NB4 (cell line): ENCODE measurements around the gene SLC35B4.

Experiments used
- DNase-seq: peaks from one replicate; pipeline ENCODE4 v3.0.0; 2010; ENCODE audit warnings: low read depth
- H3K4me3 ChIP-seq: one replicate; pipeline ENCODE4 v1.5.1; 2011; ENCODE audit warnings: mild to moderate bottlenecking, low read depth, low read length, moderate library complexity
- MAX ChIP-seq: IDR thresholded peaks from 2 replicates; pipeline ENCODE4 v1.6.1; 2011; ENCODE audit warnings: low read depth, low read length
- MYC ChIP-seq: IDR thresholded peaks from 2 replicates; pipeline ENCODE4 v1.6.1; 2011; ENCODE audit warnings: low read depth, low read length
- POLR2A ChIP-seq: IDR thresholded peaks from 2 replicates; pipeline ENCODE4 v1.6.1; 2011; ENCODE audit warnings: mild to moderate bottlenecking; ENCODE audit not compliant: insufficient read length; ENCODE audit errors: extremely low read depth
- TF ChIP-seq, protein P1 (sequence below): IDR thresholded peaks from one replicate; pipeline ENCODE4 v1.5.1; 2012; ENCODE audit warnings: low read depth, low read length

SLC35B4 gene

DNA sequence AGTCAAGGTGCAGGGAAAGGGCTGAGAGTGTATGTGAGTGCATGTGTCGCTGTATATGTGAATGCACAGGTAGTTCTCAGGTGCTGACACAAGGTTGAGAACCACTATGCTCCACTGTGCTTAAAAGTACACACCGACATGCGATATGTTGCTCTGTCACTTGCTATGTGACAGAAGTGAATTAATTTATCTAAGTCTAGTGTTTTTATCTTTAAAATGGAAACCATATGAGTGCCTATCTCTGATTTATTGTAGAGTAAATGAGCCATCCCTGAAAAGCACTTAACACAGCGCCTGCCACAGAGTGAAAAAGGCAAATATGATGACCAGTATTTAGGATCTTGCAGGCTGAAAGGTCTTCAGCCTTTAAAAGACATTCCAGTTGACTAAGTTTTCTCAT is 4.9 kb downstream of the SLC35B4 start:
- H3K4me3 ChIP-seq: no peak overlapping the region
- TF ChIP-seq POLR2A (no peak), MAX (no peak), MYC (no peak)
- TF ChIP-seq, protein P1, sequence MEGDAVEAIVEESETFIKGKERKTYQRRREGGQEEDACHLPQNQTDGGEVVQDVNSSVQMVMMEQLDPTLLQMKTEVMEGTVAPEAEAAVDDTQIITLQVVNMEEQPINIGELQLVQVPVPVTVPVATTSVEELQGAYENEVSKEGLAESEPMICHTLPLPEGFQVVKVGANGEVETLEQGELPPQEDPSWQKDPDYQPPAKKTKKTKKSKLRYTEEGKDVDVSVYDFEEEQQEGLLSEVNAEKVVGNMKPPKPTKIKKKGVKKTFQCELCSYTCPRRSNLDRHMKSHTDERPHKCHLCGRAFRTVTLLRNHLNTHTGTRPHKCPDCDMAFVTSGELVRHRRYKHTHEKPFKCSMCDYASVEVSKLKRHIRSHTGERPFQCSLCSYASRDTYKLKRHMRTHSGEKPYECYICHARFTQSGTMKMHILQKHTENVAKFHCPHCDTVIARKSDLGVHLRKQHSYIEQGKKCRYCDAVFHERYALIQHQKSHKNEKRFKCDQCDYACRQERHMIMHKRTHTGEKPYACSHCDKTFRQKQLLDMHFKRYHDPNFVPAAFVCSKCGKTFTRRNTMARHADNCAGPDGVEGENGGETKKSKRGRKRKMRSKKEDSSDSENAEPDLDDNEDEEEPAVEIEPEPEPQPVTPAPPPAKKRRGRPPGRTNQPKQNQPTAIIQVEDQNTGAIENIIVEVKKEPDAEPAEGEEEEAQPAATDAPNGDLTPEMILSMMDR: no peak
- DNase-seq: no peak

DNA sequence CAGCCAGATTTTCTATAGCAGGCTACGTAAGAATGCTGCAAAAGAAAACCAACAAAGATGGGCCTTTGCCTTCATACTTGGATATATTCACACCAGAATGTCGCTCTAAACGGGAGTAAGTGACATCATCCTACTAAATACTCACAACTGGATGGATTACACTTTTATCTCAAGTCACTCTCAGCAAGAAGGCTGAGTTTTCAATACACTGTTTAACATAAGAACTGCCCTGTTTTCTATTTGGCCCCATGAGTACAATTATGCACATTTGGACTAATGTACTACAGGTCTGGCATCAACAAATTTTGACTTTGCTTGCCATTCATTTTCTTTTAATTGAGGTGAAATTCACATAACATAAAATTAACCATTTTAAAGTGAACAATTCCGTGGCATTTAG is 8.2 kb downstream of the SLC35B4 start:
- no peak for DNase-seq
- no peak overlapping the region for H3K4me3 ChIP-seq
- TF ChIP-seq MYC: no peak

DNA sequence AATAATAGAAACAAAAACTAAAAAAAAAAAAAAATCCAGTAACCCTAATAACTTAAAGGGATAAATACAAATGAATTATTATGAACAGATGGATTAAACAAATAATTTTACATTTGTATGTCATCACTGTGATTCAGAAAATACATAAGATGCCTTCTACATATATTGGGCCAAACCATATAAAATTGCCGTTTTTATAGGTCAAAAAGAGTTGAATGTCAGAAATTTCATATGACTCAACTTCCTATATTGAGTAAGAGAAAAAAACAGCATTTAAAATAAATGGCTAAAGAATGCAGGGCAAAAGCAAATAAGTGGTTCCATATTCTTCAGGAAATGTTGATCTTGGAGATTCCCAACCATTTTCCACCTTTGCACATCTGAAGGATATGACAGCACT is 9.4 kb downstream of the SLC35B4 start:
- DNase-seq: no peak
- TF ChIP-seq, protein P1: no peak
- no peak overlapping the region for H3K4me3 ChIP-seq

DNA sequence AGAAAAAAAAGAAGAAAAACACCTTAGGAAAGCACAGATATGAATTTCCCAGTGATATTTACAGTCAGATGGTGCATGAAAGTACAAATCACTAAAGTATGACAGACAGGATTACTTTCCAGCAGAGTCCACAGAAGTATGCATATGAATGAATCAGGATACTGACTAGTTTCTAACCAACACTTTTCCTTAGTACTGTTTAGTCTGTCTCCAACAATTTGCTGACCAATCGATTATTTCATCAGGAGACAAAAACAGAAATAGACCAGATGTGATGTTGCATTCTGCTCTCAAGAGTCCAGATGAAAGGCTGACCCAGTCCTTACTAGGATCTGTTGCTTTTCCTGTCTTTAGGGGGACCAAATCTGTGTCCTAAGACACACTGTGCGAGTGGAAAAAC is 14.6 kb downstream of the SLC35B4 start:
- H3K4me3 ChIP-seq: no peak overlapping the region
- TF ChIP-seq POLR2A (no peak), MYC (no peak), MAX (no peak)
- TF ChIP-seq, protein P1: no peak
- no peak for DNase-seq

- no peak overlapping the region for H3K4me3 ChIP-seq
- no peak for DNase-seq
- TF ChIP-seq MYC: no peak
- TF ChIP-seq POLR2A: no peak
- TF ChIP-seq, protein P1: no peak
- no peak for TF ChIP-seq MAX
These were observed 15.1 kb downstream of the SLC35B4 start for GRCh38 chr7:134301592-134301991.

DNA sequence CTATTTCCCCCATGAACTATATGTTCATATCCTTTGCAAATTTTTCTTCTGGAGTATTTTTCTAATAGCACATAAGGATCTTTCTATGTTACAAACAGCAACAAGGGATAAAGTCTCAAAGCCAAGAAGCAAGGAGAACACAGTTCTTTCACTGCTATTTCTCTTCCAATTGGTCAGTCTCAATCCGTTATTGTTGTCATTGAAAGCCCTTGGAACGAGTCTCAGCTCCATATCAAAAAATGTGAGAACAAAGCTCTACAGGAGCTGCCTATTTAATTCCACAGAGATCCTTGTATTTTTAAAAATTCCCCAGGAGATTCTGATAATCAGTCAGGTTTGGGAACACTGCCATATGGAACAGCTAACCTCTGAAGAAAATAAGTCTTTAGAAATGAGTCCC is 15.7 kb downstream of the SLC35B4 start:
- no peak for DNase-seq
- TF ChIP-seq, protein P1: no peak
- no peak for TF ChIP-seq MAX
- H3K4me3 ChIP-seq: no peak overlapping the region
